Psoas muscle (tissue), 8 donors: Measurements from ENCODE around the gene MCM6. TPM values are rescaled to one million over a fixed set of nuclear protein-coding genes. Genes with fewer than 3 reads are reported as not detected.

ENCODE experiments used
- ATAC-seq, 4 donors: fragments of 200-7000 bp; cut with Tn5 transposase; one replicate each; pipeline ENCODE4 v1.9.1; 2020; ENCODE audit warnings: moderate library complexity in 3 of 4, mild to moderate bottlenecking in 2 of 4
- DNase-seq, 2 donors: peaks; one replicate each; pipeline ENCODE4 v3.0.0-alpha.2; 2020
- H3K27ac ChIP-seq: fragments of 200-600 bp; one replicate; pipeline ENCODE4 v1.8.0; 2022
- H3K27me3 ChIP-seq, 3 donors: fragments of 200-600 bp in 1 of 3; one replicate each; pipeline versions ENCODE4 v1.6.1 to v1.8.0; 2013 to 2022; ENCODE audit warnings: low read length in 2 of 3, mild to moderate bottlenecking in 2 of 3, moderate library complexity in 1 of 3; ENCODE audit not compliant: insufficient read depth in 3 of 3
- H3K36me3 ChIP-seq, 2 donors: fragments of 200-600 bp in 1 of 2; one replicate each; pipeline versions ENCODE4 v1.6.1 to v1.8.0; 2013 to 2022; ENCODE audit warnings: low read depth in 1 of 2, mild to moderate bottlenecking in 1 of 2, moderate library complexity in 1 of 2; ENCODE audit not compliant: insufficient read depth in 1 of 2
- H3K4me1 ChIP-seq: fragments of 200-600 bp; one replicate; pipeline ENCODE4 v1.8.0; 2022
- H3K4me3 ChIP-seq: fragments of 200-600 bp; one replicate; pipeline ENCODE4 v1.8.0; 2022; ENCODE audit warnings: mild to moderate bottlenecking
- H3K9me3 ChIP-seq: fragments of 200-600 bp; one replicate; pipeline ENCODE4 v1.8.0; 2022
- WGBS, 3 donors: extraction: QIAGEN DNeasy Blood & Tissue Kit; methylation state at CpG; one replicate each; pipeline versions ENCODE4 v1.1.6 to v1.1.7; 2013; 5-methylcytosine and 5-hydroxymethylcytosine counted together
- intact Hi-C, 2 donors: fragments of 100-400 bp; cut with DNase I; formaldehyde crosslinking; loops; one replicate each; pipeline versions ENCODE4 v1.11.0 to v1.14.2; 2022
- polyA plus RNA-seq, 3 donors: library from polyadenylated mRNA; stranded (reverse); fragments of 200-250 nt; gene quantifications; one replicate each; pipeline ENCODE4 v1.2.3, GENCODE V29; 2013
- total RNA-seq, 4 donors: library from RNA; stranded (reverse); fragmentation: NEBNext Ultra II Directional in 2 of 4; extraction: Animal tissue kit (Norgen Biotek cat#: 25700) in 2 of 4; gene quantifications; one replicate each; pipeline versions ENCODE4 v1.2.1 to v1.2.4, GENCODE V29; 2021 to 2023
- TF ChIP-seq, protein P1 (sequence below): fragments of 200-600 bp; IDR thresholded peaks from one replicate; pipeline ENCODE4 v1.8.0; 2022; ENCODE audit warnings: antibody characterized with exemption
- donor health status: healthy with polysubstance abuse.
- donor health status: DM: no; HTN: no; CAD: no; lungs with moderate emphysema.
- donor health status: Bipolar disorder and iron deficiency.
- donor health status: healthy.
- donor health status: DM: yes; HTN: yes; CAD: no.
- donor health status: DM: no; HTN: no; CAD: no.
- donor health status: DM: no; HTN: no; CAD: no.
- donor health status: DM: yes; HTN: yes; CAD: no.

The MCM6 gene
- total and polyA plus RNA-seq, 7 donors, result 3.3 to 9.4 (median 6.0) TPM

DNA sequence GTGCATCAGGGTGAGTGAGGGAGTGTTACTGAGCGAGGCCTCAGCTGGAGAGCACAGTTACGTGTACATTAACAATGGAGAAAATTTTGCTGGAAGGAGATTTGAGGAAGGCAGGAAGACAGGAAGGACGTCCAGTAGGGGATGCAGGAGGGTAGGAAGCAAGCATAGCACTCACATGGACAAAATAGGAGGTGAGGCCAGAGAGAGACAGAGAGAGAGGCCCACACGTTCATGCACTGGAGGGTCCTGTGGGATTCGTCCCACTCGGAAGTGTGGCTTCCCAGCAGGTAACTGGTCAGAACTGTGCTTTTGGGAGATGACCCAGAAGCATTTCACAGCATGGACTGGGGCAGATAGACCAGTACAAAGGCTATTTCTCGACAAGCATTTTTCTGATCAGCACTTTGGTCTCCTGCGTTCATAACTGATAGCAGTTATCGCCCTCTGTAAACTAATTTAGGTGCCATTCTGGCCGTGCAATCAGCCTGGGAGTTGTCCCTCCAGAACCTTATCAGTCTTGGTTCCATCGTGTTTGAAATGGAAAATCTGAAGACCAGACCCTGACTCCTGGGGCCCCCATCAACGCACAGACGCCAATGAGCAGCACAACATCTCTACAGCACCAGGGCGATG lies 44.9 kb downstream of the MCM6 start:
- TF ChIP-seq, protein P1, sequence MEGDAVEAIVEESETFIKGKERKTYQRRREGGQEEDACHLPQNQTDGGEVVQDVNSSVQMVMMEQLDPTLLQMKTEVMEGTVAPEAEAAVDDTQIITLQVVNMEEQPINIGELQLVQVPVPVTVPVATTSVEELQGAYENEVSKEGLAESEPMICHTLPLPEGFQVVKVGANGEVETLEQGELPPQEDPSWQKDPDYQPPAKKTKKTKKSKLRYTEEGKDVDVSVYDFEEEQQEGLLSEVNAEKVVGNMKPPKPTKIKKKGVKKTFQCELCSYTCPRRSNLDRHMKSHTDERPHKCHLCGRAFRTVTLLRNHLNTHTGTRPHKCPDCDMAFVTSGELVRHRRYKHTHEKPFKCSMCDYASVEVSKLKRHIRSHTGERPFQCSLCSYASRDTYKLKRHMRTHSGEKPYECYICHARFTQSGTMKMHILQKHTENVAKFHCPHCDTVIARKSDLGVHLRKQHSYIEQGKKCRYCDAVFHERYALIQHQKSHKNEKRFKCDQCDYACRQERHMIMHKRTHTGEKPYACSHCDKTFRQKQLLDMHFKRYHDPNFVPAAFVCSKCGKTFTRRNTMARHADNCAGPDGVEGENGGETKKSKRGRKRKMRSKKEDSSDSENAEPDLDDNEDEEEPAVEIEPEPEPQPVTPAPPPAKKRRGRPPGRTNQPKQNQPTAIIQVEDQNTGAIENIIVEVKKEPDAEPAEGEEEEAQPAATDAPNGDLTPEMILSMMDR, result no peak
- DNase-seq (no peak), ATAC-seq (no peak)
- no peaks in the 10 kb centered on the region for H3K36me3 ChIP-seq
- no peaks in the 10 kb centered on the region for H3K27me3 ChIP-seq
- H3K9me3 ChIP-seq, result no peaks in the 10 kb centered on the region
- WGBS, 3 donors, result 79 to 84% (median 84%) methylated on average over 14 of the region's 14 CpGs
- H3K4me1 ChIP-seq, result no peaks in the 10 kb centered on the region
- H3K27ac ChIP-seq, result no peak overlapping the region
- intact Hi-C loops, result no loop called here
- H3K4me3 ChIP-seq, result no peak overlapping the region

DNA sequence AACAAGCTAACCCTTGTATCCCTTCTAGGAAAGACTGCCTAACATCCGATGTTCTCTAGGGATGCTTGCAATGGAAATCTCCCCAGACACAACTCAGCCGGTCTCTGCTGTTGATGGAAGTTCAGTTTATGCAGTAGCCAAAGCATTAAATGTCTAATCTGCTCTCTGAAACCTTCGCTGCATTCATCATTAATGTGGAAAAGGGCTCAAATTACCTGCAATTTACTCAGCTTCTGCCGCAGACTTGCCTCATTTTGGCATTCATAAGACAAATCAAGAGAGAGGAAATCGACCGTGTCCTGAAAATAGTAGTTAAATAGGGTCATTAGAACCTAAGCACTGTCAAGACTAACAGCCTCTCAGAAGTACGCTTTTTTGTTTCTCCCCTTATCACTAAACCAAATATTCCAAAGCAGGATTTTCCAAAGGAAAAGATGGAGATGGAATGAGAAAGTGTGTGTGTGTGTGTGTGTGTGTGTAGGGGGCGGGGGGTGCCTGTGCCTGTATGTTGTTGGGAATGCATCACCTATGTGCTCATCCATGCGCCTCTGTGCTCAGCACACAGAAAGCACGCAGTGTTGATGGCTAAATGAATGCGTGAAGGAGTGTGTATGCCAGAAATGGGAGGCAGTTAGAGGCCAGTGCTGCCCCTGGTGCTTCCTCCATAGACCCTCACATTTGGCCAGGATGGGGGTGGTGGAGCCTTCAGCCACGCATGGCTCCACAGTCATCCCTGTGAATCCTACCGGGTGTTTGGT lies 46.7 kb downstream of the MCM6 start:
- Histone ChIP-seq H3K4me3 (no peak overlapping the region), H3K9me3 (no peaks in the 10 kb centered on the region), H3K4me1 (no peaks in the 10 kb centered on the region), H3K36me3 (no peaks in the 10 kb centered on the region), H3K27ac (no peak overlapping the region), H3K27me3 (no peaks in the 10 kb centered on the region)
- no peak for DNase-seq
- WGBS, 3 donors, result 52 to 59% (median 53%) methylated on average over 13 of the region's 13 CpGs
- TF ChIP-seq, protein P1, result no peak
- intact Hi-C loops, result no loop called here
- ATAC-seq, result no peak

DNA sequence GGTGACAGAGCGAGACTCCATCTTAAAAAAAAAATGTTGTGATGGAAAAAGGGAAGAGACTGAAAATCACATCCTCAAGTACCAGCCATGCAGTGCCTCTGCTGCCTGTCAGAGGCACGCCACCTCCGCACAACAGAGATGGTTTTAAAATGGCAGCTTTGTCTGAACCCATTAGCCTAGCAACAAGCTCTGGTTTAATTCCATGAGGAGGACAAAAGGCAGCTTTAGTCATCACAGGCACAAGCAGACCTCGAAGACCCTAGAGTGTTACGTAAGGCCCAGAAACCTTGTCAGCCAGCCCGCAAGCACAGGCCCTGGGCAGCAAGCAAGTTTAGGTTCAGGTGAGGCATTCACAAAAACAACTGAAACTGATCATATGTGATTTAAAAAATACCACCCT lies 49.7 kb downstream of the MCM6 start:
- intact Hi-C loops, result no loop called here
- Histone ChIP-seq H3K27ac (no peak overlapping the region), H3K4me3 (no peak overlapping the region), H3K4me1 (no peaks in the 10 kb centered on the region), H3K27me3 (no peaks in the 10 kb centered on the region), H3K36me3 (no peaks in the 10 kb centered on the region), H3K9me3 (no peaks in the 10 kb centered on the region)
- DNase-seq (no peak), ATAC-seq (no peak)
- TF ChIP-seq, protein P1, result no peak
- WGBS, 3 donors, result 93 to 96% (median 94%) methylated on average over 6 of the region's 6 CpGs

DNA sequence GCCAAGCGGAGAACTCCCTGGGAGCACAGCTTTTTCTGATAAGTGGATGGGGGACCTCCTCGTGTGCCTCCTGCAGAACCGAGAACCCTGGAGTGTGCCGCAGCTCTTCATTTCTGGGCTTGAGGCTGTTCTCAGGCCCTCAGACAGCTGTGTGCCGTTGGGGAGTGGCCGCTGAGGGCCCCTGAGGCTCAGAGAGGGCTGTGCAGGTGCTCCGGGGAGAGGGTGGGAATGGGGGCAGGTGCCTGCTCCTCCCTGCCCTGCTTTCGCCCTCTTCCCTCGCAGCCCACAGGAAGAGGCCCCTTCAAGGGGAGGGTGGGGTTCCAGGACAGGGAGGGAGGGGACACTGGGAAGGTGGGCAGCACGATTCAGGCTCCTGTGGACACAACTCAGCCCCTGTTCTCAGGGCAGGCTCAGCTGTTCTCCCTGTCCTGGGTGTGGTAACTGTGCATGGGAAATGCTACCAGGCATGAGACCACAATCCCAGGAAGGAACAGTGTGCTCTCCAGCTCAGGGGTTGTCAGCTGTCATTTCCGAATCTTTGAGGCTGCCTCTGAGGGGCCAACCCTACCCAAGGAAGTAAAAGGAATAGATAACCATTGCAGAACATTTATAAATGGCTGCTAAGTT lies 50.6 kb downstream of the MCM6 start:
- Histone ChIP-seq H3K9me3 (no peaks in the 10 kb centered on the region), H3K4me3 (no peak overlapping the region), H3K27me3 (no peaks in the 10 kb centered on the region), H3K36me3 (no peaks in the 10 kb centered on the region), H3K4me1 (no peaks in the 10 kb centered on the region), H3K27ac (no peak overlapping the region)
- intact Hi-C loops, result no loop called here
- DNase-seq (no peak), ATAC-seq (no peak)
- 35 to 40% (median 37%) methylated on average over 9 to 11 of the region's 11 CpGs for WGBS, 3 donors
- TF ChIP-seq, protein P1, result no peak
